A673 (cell line): ENCODE results near the gene SOWAHB. TPM values are rescaled to one million over a fixed set of nuclear protein-coding genes. Genes with fewer than 3 reads are reported as not detected.

Experiments used
- BruUV-seq: library from RNA; stranded (reverse); fragments of 400-500 nt; replicated peaks from 2 replicates; lab custom pipeline; 2021; lab: Mats Ljungman, UMichigan
- CTCF ChIA-PET: fragments of 300-600 bp; sonication (Branson Sonifier 250); formaldehyde crosslinking; loops from one replicate; lab custom pipeline; 2022; ENCODE audit warnings: antibody characterized with exemption; lab: Charles Lee
- POLR2A ChIA-PET: fragments of 300-600 bp; sonication (Branson Sonifier 250); formaldehyde crosslinking; loops from one replicate; lab custom pipeline; 2022; ENCODE audit warnings: antibody characterized with exemption; ENCODE audit not compliant: low non-redundant PET; lab: Charles Lee
- DNase-seq: peaks from one replicate; pipeline ENCODE4 v3.0.0-alpha.2; 2015; ENCODE audit warnings: low spot score
- H3K27ac ChIP-seq: fragments of 200-600 bp; sonication (generic); 2 replicates; pipeline ENCODE4 v1.5.1; 2016; ENCODE audit warnings: mixed run types, low read depth, mild to moderate bottlenecking, mixed read lengths, antibody characterized with exemption, low read length; ENCODE audit not compliant: poor library complexity, severe bottlenecking
- H3K27me3 ChIP-seq: fragments of 200-600 bp; sonication (generic); replicated peaks from 2 replicates; pipeline ENCODE4 v1.6.1; 2017; ENCODE audit warnings: mixed run types, low read depth, mild to moderate bottlenecking, mixed read lengths, antibody characterized with exemption, low read length; ENCODE audit not compliant: insufficient read depth, poor library complexity
- H3K36me3 ChIP-seq: fragments of 200-600 bp; sonication (generic); 2 replicates; pipeline ENCODE4 v1.6.1; 2016; ENCODE audit warnings: mixed run types, mild to moderate bottlenecking, mixed read lengths, antibody characterized with exemption, low read length; ENCODE audit not compliant: insufficient read depth, poor library complexity, severe bottlenecking
- H3K4me1 ChIP-seq: fragments of 200-600 bp; sonication (generic); 2 replicates; pipeline ENCODE4 v1.6.1; 2017; ENCODE audit warnings: mixed run types, mild to moderate bottlenecking, mixed read lengths, antibody characterized with exemption, low read length; ENCODE audit not compliant: insufficient read depth, poor library complexity, severe bottlenecking
- H3K4me3 ChIP-seq: fragments of 200-600 bp; sonication (generic); 2 replicates; pipeline ENCODE4 v1.5.1; 2016; ENCODE audit warnings: low read depth, mixed run types, mild to moderate bottlenecking, mixed read lengths, low read length; ENCODE audit not compliant: poor library complexity, severe bottlenecking
- H3K9me3 ChIP-seq: fragments of 200-600 bp; sonication (generic); 2 replicates; pipeline ENCODE4 v1.6.1; 2016; ENCODE audit warnings: mixed run types, low read depth, mild to moderate bottlenecking, mixed read lengths, antibody characterized with exemption, low read length; ENCODE audit not compliant: poor library complexity, severe bottlenecking
- EZH2 ChIP-seq: fragments of 200-600 bp; sonication (generic); IDR thresholded peaks from 2 replicates; pipeline ENCODE4 v1.6.1; 2017; ENCODE audit warnings: borderline replicate concordance, low read depth, mild to moderate bottlenecking, mixed read lengths, antibody characterized with exemption, low read length; ENCODE audit not compliant: poor library complexity, severe bottlenecking
- intact Hi-C: fragments of 100-400 bp; cut with micrococcal nuclease; formaldehyde crosslinking; loops from one replicate; pipeline ENCODE4 v1.10.0; 2022; ENCODE audit not compliant: unreplicated experiment
- total RNA-seq: library from RNA; stranded (reverse); gene quantifications from 2 replicates; pipeline ENCODE4 v1.2.3, GENCODE V29; 2021
- TF ChIP-seq, protein P1 (sequence below): fragments of 300-800, 200-600 bp; sonication (generic); conservative IDR thresholded peaks from 2 replicates; pipeline ENCODE4 v1.5.1; 2017; ENCODE audit warnings: low read depth, mild to moderate bottlenecking, antibody characterized with exemption, low read length, moderate library complexity, mixed read lengths

The SOWAHB gene
- total RNA-seq, 1 experiment from 2014 or later: 0.15 TPM

DNA sequence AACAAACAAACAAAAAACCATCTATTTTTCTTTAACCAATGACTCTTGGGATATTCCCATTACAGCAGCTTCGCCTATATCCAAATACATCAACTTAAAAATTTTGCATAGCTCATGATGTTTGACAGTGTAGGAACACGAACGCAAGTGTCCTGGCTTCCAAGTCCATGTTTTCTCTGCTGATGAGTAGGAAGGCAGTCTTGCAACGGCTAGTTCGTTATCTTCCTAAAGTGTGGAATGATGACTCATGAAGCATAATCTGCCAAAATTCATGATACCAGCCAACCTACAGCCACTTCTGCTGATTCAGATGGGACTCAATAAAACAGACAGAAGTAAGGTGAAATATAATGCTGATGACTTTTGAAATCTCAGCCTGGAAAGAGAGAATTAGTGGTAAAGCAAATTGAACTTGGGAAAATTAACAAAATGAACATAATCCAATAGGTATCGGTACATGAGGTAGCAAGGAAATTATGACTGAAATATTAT, 45.2 kb upstream of the SOWAHB start:
- TF ChIP-seq, protein P1, sequence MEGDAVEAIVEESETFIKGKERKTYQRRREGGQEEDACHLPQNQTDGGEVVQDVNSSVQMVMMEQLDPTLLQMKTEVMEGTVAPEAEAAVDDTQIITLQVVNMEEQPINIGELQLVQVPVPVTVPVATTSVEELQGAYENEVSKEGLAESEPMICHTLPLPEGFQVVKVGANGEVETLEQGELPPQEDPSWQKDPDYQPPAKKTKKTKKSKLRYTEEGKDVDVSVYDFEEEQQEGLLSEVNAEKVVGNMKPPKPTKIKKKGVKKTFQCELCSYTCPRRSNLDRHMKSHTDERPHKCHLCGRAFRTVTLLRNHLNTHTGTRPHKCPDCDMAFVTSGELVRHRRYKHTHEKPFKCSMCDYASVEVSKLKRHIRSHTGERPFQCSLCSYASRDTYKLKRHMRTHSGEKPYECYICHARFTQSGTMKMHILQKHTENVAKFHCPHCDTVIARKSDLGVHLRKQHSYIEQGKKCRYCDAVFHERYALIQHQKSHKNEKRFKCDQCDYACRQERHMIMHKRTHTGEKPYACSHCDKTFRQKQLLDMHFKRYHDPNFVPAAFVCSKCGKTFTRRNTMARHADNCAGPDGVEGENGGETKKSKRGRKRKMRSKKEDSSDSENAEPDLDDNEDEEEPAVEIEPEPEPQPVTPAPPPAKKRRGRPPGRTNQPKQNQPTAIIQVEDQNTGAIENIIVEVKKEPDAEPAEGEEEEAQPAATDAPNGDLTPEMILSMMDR: no peak
- TF ChIP-seq EZH2: no peak
- no TSS peak for BruUV-seq
- H3K27ac ChIP-seq: no peak overlapping the region
- ChIA-PET CTCF (no interaction called here), POLR2A (no interaction called here)
- intact Hi-C loops: no loop called here
- DNase-seq: no peak
- H3K27me3 ChIP-seq: no peaks in the 10 kb centered on the region
- no peaks in the 10 kb centered on the region for H3K36me3 ChIP-seq
- H3K4me1 ChIP-seq: no peaks in the 10 kb centered on the region
- H3K4me3 ChIP-seq: no peak overlapping the region
- no peaks in the 10 kb centered on the region for H3K9me3 ChIP-seq

DNA sequence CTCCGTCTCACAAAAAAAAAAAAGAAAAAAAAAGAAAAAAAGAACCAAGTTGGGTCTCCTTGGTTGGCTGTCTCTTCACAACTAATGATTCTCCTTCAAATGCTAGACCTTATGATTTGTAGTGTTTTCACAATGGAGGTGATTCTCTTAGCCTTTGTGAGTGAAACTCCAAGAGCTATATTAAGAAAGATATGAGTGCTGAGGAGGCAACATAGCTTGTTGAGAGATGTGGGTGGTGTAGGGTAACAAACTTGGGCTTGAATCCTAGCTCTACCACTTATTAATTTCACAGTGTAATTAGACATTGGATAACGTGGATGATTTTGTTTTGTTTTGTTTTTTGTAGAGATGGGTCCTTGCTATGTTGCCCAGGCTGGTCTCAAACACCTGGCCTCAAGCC, 41.2 kb upstream of the SOWAHB start:
- no peaks in the 10 kb centered on the region for H3K36me3 ChIP-seq
- no TSS peak for BruUV-seq
- H3K9me3 ChIP-seq: no peaks in the 10 kb centered on the region
- H3K27me3 ChIP-seq: no peaks in the 10 kb centered on the region
- H3K4me1 ChIP-seq: no peaks in the 10 kb centered on the region
- no peak overlapping the region for H3K4me3 ChIP-seq
- POLR2A ChIA-PET: no interaction called here
- intact Hi-C loops: no loop called here
- CTCF ChIA-PET: no interaction called here
- no peak for DNase-seq
- no peak overlapping the region for H3K27ac ChIP-seq
- TF ChIP-seq EZH2: no peak
- TF ChIP-seq, protein P1: no peak

DNA sequence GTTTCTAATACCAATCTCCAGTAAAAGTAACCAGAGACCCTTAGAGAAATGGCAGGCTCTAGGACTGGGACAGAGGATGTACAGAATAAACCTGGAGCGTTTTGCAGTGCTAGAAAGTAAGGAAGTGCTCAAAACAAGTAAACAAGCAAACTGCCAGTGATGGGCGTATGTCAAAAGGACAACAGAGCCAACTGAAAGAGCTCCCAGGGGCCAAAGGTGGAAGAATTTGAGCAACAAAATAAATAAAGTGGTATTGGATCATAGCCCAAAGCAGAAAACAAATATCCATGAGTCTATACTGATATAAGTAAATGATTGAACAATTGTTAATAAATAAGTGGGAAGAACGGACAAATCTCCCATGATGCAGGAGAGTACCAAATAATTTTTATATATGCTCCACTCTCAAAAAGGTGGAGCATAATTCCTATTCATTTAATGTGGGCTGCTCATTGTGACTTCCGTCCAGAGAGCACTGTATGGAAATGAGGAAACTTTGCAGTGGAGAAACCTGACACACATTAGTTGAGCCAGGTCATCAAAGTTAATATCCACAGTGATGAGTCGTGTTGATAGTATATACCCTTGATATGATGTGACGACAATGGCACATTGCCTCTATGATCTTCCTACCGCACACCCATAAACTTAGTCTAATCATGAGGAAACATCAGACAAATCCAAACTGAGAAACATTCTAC, 33.8 kb upstream of the SOWAHB start:
- no TSS peak for BruUV-seq
- DNase-seq: no peak
- no peaks in the 10 kb centered on the region for H3K27me3 ChIP-seq
- no peaks in the 10 kb centered on the region for H3K36me3 ChIP-seq
- intact Hi-C loops: no loop called here
- POLR2A ChIA-PET: no interaction called here
- no peak overlapping the region for H3K4me3 ChIP-seq
- no peak for TF ChIP-seq EZH2
- CTCF ChIA-PET: no interaction called here
- no peaks in the 10 kb centered on the region for H3K9me3 ChIP-seq
- H3K4me1 ChIP-seq: no peaks in the 10 kb centered on the region
- no peak overlapping the region for H3K27ac ChIP-seq
